H1 (cell line): ENCODE measurements around the gene MXRA8. TPM values are rescaled to one million over a fixed set of nuclear protein-coding genes. Genes with fewer than 3 reads are reported as not detected.

Experiments
- CTCF ChIA-PET: fragments of 300-600 bp; sonication (Branson Sonifier 250); formaldehyde crosslinking; loops from one replicate; lab custom pipeline; 2021; ENCODE audit not compliant: partially characterized antibody; lab: Charles Lee
- POLR2A ChIA-PET: fragments of 300-600 bp; sonication (Branson Sonifier 250); formaldehyde crosslinking; loops from one replicate; lab custom pipeline; 2021; ENCODE audit warnings: inconsistent platforms; ENCODE audit not compliant: partially characterized antibody; lab: Charles Lee
- DNase-seq, 2 experiments: peaks; one replicate each; pipeline versions ENCODE4 v3.0.0 to v3.0.0-alpha.2; 2010 to 2022; ENCODE audit warnings: low spot score in 2 of 2, low read depth in 1 of 2, mixed read lengths in 1 of 2
- FAIRE-seq: peaks from 2 replicates; lab custom pipeline; 2011; peaks lifted over from hg19 to GRCh38; lab: Jason Lieb, UNC
- H2AFZ ChIP-seq: 2 replicates; pipeline ENCODE4 v1.8.1; 2012; ENCODE audit warnings: low read length, inconsistent platforms
- H2AK5ac ChIP-seq: 2 replicates; pipeline ENCODE4 v1.6.1; 2013; ENCODE audit warnings: low read depth, low read length
- H2BK120ac ChIP-seq: replicated peaks from 2 replicates; pipeline ENCODE3; 2013; ENCODE audit warnings: low read depth, low read length, inconsistent platforms
- H2BK12ac ChIP-seq: 2 replicates; pipeline ENCODE4 v1.6.1; 2013; ENCODE audit warnings: low read depth, low read length
- H2BK15ac ChIP-seq: 2 replicates; pipeline ENCODE4 v1.6.1; 2013; ENCODE audit warnings: low read length
- H2BK20ac ChIP-seq: 2 replicates; pipeline ENCODE4 v1.6.1; 2013; ENCODE audit warnings: low read length
- H2BK5ac ChIP-seq: 2 replicates; pipeline ENCODE4 v1.6.1; 2013; ENCODE audit warnings: low read depth, low read length
- H3K14ac ChIP-seq: 2 replicates; pipeline ENCODE4 v1.6.1; 2013; ENCODE audit warnings: inconsistent platforms; ENCODE audit not compliant: insufficient read length
- H3K18ac ChIP-seq: 2 replicates; pipeline ENCODE4 v1.6.1; 2013; ENCODE audit warnings: low read length; ENCODE audit errors: extremely low read depth
- H3K23ac ChIP-seq: 2 replicates; pipeline ENCODE4 v1.6.1; 2013; ENCODE audit warnings: inconsistent platforms; ENCODE audit not compliant: insufficient read length
- H3K23me2 ChIP-seq: 2 replicates; pipeline ENCODE4 v1.6.1; 2013; ENCODE audit warnings: low read depth, low read length
- H3K27ac ChIP-seq: 2 replicates; pipeline ENCODE4 v1.6.1; 2011; ENCODE audit warnings: low read depth, low read length, inconsistent platforms
- H3K27me3 ChIP-seq, 4 experiments: replicated peaks in 1 of 4; 1 replicate in 1 of 4; 2 replicates in 3 of 4; pipeline versions ENCODE4 v1.6.1 to v1.8.1; 2011 to 2013; ENCODE audit warnings: low read length in 3 of 4, mild to moderate bottlenecking in 3 of 4, inconsistent platforms in 2 of 4, mixed read lengths in 2 of 4, moderate library complexity in 1 of 4; ENCODE audit not compliant: control insufficient read depth in 3 of 4, insufficient read depth in 3 of 4; ENCODE audit errors: extremely low read depth in 1 of 4
- H3K36me3 ChIP-seq, 4 experiments: 2 replicates each; pipeline versions ENCODE4 v1.6.1 to v1.8.1; 2011 to 2013; ENCODE audit warnings: mild to moderate bottlenecking in 4 of 4, low read length in 3 of 4, moderate library complexity in 2 of 4, control low read depth in 1 of 4, inconsistent platforms in 1 of 4; ENCODE audit not compliant: insufficient read depth in 4 of 4, control insufficient read depth in 2 of 4
- H3K4ac ChIP-seq: replicated peaks from 2 replicates; pipeline ENCODE3; 2013; ENCODE audit warnings: low read length, low read depth, mixed read lengths, inconsistent platforms; ENCODE audit not compliant: insufficient read length
- H3K4me1 ChIP-seq, 4 experiments: replicated peaks in 1 of 4; 1 replicate in 1 of 4; 2 replicates in 3 of 4; pipeline versions ENCODE4 v1.6.1 to v1.8.1; 2011 to 2013; ENCODE audit warnings: low read length in 3 of 4, inconsistent platforms in 2 of 4, mixed read lengths in 1 of 4; ENCODE audit not compliant: insufficient read depth in 4 of 4, control insufficient read depth in 3 of 4
- H3K4me2 ChIP-seq, 2 experiments: 2 replicates each; pipeline versions ENCODE4 v1.6.1 to v1.8.1; 2011 to 2013; ENCODE audit warnings: low read depth in 2 of 2, low read length in 2 of 2, control low read depth in 1 of 2, inconsistent platforms in 1 of 2, mild to moderate bottlenecking in 1 of 2; ENCODE audit not compliant: insufficient read depth in 1 of 2
- H3K4me3 ChIP-seq, 4 experiments: fragments of 200-600, 300-600 bp in 1 of 4; sonication (generic), shearing (Covaris generic), sonication (Bioruptor Twin) in 1 of 4; 2 replicates each; pipeline versions ENCODE4 v1.5.1 to v1.8.1; 2011 to 2016; ENCODE audit warnings: low read length in 4 of 4, low read depth in 3 of 4, control low read depth in 2 of 4, inconsistent platforms in 2 of 4, mild to moderate bottlenecking in 2 of 4, mixed read lengths in 1 of 4, moderate library complexity in 1 of 4; ENCODE audit not compliant: insufficient read depth in 2 of 4; ENCODE audit errors: extremely low read depth in 1 of 4
- H3K56ac ChIP-seq: replicated peaks from 2 replicates; pipeline ENCODE3; 2013; ENCODE audit warnings: low read depth, mild to moderate bottlenecking, mixed read lengths, low read length, inconsistent platforms; ENCODE audit not compliant: insufficient read length
- H3K79me1 ChIP-seq: 2 replicates; pipeline ENCODE4 v1.6.1; 2013; ENCODE audit warnings: low read depth, low read length, control low read depth
- H3K79me2 ChIP-seq, 2 experiments: 2 replicates each; pipeline versions ENCODE4 v1.6.1 to v1.8.1; 2012 to 2013; ENCODE audit warnings: low read length in 2 of 2, mild to moderate bottlenecking in 2 of 2, inconsistent platforms in 1 of 2; ENCODE audit not compliant: insufficient read depth in 2 of 2, control insufficient read depth in 1 of 2
- H3K9ac ChIP-seq, 4 experiments: replicated peaks in 1 of 4; 1 replicate in 1 of 4; 2 replicates in 3 of 4; pipeline versions ENCODE4 v1.6.1 to v1.8.1; 2011 to 2013; ENCODE audit warnings: low read depth in 3 of 4, low read length in 3 of 4, control low read depth in 2 of 4, mild to moderate bottlenecking in 2 of 4, moderate library complexity in 2 of 4, inconsistent platforms in 1 of 4; ENCODE audit errors: extremely low read depth in 1 of 4
- H3K9me3 ChIP-seq, 2 experiments: 2 replicates each; pipeline versions ENCODE4 v1.6.1 to v1.8.1; 2012 to 2013; ENCODE audit warnings: mild to moderate bottlenecking in 2 of 2, moderate library complexity in 2 of 2, control low read depth in 1 of 2, inconsistent platforms in 1 of 2, low read depth in 1 of 2, low read length in 1 of 2, mixed read lengths in 1 of 2; ENCODE audit not compliant: insufficient read depth in 2 of 2
- H4K20me1 ChIP-seq, 2 experiments: replicated peaks in 1 of 2; 2 replicates each; pipeline versions ENCODE3 to v1.8.1; 2011 to 2013; ENCODE audit warnings: inconsistent platforms in 2 of 2, low read length in 2 of 2, mild to moderate bottlenecking in 1 of 2; ENCODE audit not compliant: insufficient read depth in 2 of 2, control insufficient read depth in 1 of 2
- H4K5ac ChIP-seq: 2 replicates; pipeline ENCODE4 v1.6.1; 2013; ENCODE audit warnings: low read length, low read depth, mixed read lengths, inconsistent platforms; ENCODE audit not compliant: insufficient read length
- H4K8ac ChIP-seq: 2 replicates; pipeline ENCODE4 v1.8.0; 2013; ENCODE audit warnings: mild to moderate bottlenecking, moderate library complexity, low read length, inconsistent platforms; ENCODE audit not compliant: insufficient read depth; ENCODE audit errors: extremely low read depth
- H4K91ac ChIP-seq: replicated peaks from 2 replicates; pipeline ENCODE3; 2013; ENCODE audit warnings: low read length, mixed read lengths, inconsistent platforms; ENCODE audit not compliant: insufficient read length
- CTCF ChIP-seq, 3 experiments: IDR thresholded peaks; 1 replicate in 2 of 3; 2 replicates in 1 of 3; pipeline versions ENCODE4 v1.5.1 to v1.6.1; 2011; ENCODE audit warnings: low read length in 3 of 3, mild to moderate bottlenecking in 3 of 3, inconsistent platforms in 2 of 3, low read depth in 1 of 3, moderate library complexity in 1 of 3; ENCODE audit not compliant: insufficient read depth in 1 of 3; ENCODE audit errors: control extremely low read depth in 1 of 3
- GABPA ChIP-seq: IDR thresholded peaks from 2 replicates; pipeline ENCODE4 v1.6.1; 2011; ENCODE audit warnings: mild to moderate bottlenecking, low read length, moderate library complexity, borderline replicate concordance; ENCODE audit not compliant: insufficient read depth
- RAD21 ChIP-seq, 2 experiments: IDR thresholded peaks in 1 of 2; conservative IDR thresholded peaks in 1 of 2; 2 replicates each; pipeline ENCODE4 v1.6.1; 2011; ENCODE audit warnings: low read depth in 2 of 2, low read length in 2 of 2, improper control_type of control experiment in 1 of 2, inconsistent platforms in 1 of 2, mild to moderate bottlenecking in 1 of 2, moderate library complexity in 1 of 2
- YY1 ChIP-seq: IDR thresholded peaks from 2 replicates; pipeline ENCODE4 v1.6.1; 2011; ENCODE audit warnings: low read depth, mild to moderate bottlenecking, low read length
- WGBS, 2 experiments: shearing (Covaris generic) in 1 of 2; methylation state at CpG; one replicate each; pipeline versions ENCODE4 v1.1.6 to v1.1.7; 2013 to 2015; ENCODE audit warnings: low lambda C conversion rate in 2 of 2, mixed read lengths in 2 of 2, inconsistent platforms in 1 of 2, low coverage in 1 of 2, missing lambda C conversion rate in 1 of 2; ENCODE audit not compliant: insufficient replicate concordance in 2 of 2, insufficient coverage in 1 of 2, insufficient read length in 1 of 2; ENCODE audit errors: extremely low coverage in 1 of 2, missing lambda C conversion rate in 1 of 2; 5-methylcytosine and 5-hydroxymethylcytosine counted together
- polyA plus RNA-seq, 7 experiments: library from polyadenylated mRNA; depleted of rRNA in 3 of 7; stranded (reverse) in 5 of 7; unstranded in 2 of 7; fragments of >200 nt in 5 of 7; fragments of 200-250 nt in 2 of 7; gene quantifications; 1 replicate in 5 of 7; 2 replicates in 1 of 7; 4 replicates in 1 of 7; pipeline versions ENCODE4 v1.2.1 to v1.2.3, GENCODE V29; 2011 to 2013; ENCODE audit warnings: missing spikeins in 2 of 7, mixed read lengths in 2 of 7
- total RNA-seq: library from RNA; stranded (reverse); fragmentation: NEBNext Ultra II Directional; extraction: Animal tissue kit (Norgen Biotek cat#: 25700); gene quantifications from 2 replicates; pipeline ENCODE4 v1.2.1, GENCODE V29; 2021

The MXRA8 gene
- total and polyA plus RNA-seq, 2 of the 8 experiments (the other 6 are each of a cell fraction or from before 2014, with no cell fraction given): 10.5 to 17.2 TPM

GRCh38 chr1:1361982-1362423, 3.6 kb upstream of the MXRA8 start:
- no peaks in the 10 kb centered on the region for H3K79me1 ChIP-seq
- peaks cover 6 to 13% of the 10 kb centered on the region in 2 experiments; a peak in 3 of 4 replicates for H3K9me3 ChIP-seq
- no peak overlapping the region for H2AK5ac ChIP-seq
- H4K91ac ChIP-seq: no peak overlapping the region
- peaks cover 2 to 21% (median 16%) of the 10 kb centered on the region in 4 experiments for H3K4me1 ChIP-seq
- H3K27ac ChIP-seq: no peak overlapping the region
- no peak overlapping the region for H2BK5ac ChIP-seq
- no peaks in the 10 kb centered on the region; a peak in 4 of 7 replicates for H3K27me3 ChIP-seq
- H3K23me2 ChIP-seq: peaks cover 12% of the 10 kb centered on the region
- 58% methylated on average over 13 of the region's 13 CpGs; no CpG with 5 or more reads in 1 of the 2 experiments for WGBS, 2 experiments
- H2BK12ac ChIP-seq: no peak overlapping the region
- H3K4ac ChIP-seq: no peak overlapping the region
- no peak overlapping the region for H3K56ac ChIP-seq
- no peak overlapping the region for H4K5ac ChIP-seq
- H3K23ac ChIP-seq: no peak overlapping the region
- H3K9ac ChIP-seq: no peak overlapping the region
- H3K36me3 ChIP-seq: no peaks in the 10 kb centered on the region; a peak in 1 of 8 replicates
- H3K14ac ChIP-seq: no peak overlapping the region
- H3K4me3 ChIP-seq: no peak overlapping the region
- H2BK20ac ChIP-seq: no peak overlapping the region
- H3K4me2 ChIP-seq: 0 out of 4 replicates have a peak overlapping the region, but pooled peaks of 1 of the 2 experiments have one; percentile 6
- no peak overlapping the region for H2AFZ ChIP-seq
- no peaks in the 10 kb centered on the region for H3K79me2 ChIP-seq
- no peak overlapping the region for H3K18ac ChIP-seq
- no peak overlapping the region for H2BK15ac ChIP-seq
- 0 out of 2 replicates have a peak overlapping the region, but pooled peaks have one; percentile 57 for H4K8ac ChIP-seq
- DNase-seq (no peak), FAIRE-seq (no peak)
- no peak overlapping the region for H2BK120ac ChIP-seq
- CTCF ChIA-PET: interaction anchor here (0.6 to 2.3 kb wide), 4 partner anchors 10 to 77 kb away, joined by 3 to 17 read pairs (median 4); partner anchors contain the start of gene AURKAIP1
- H4K20me1 ChIP-seq: peaks cover 0 to 5% of the 10 kb centered on the region in 2 experiments
- POLR2A ChIA-PET: interaction anchor here (0.8 to 1.8 kb wide), 4 partner anchors 9 to 37 kb away, joined by 3 to 7 read pairs (median 4); partner anchors contain the start of gene CCNL2
- TF ChIP-seq RAD21 (IDR thresholded peaks at IDR 0.05 in 1 of 2, conservative IDR thresholded peaks at IDR 0.05 in 1 of 2; ENCODE audit: low read depth in 2 of 2, low read length in 2 of 2) (peak in 1 of 2 experiments; percentile 17; a peak in 2 of 4 replicates), CTCF (IDR thresholded peaks at IDR 0.05; ENCODE audit: control extremely low read depth in 1 of 3, insufficient read depth in 1 of 3, low read depth in 1 of 3, low read length in 3 of 3) (peak in 1 of 3 experiments; percentile 20; a peak in 1 of 4 replicates), GABPA (0 out of 2 replicates have a peak, but pooled peaks have one; percentile 16), YY1 (0 out of 2 replicates have a peak, but pooled peaks have one; percentile 35)
